Measurements from ENCODE around the gene TCF7. TPM values are rescaled to one million over a fixed set of nuclear protein-coding genes. Genes with fewer than 3 reads are reported as not detected.

Gene TCF7
- total and polyA plus RNA-seq, 2 donors (not counting 1 experiment from before 2014, with no cell fraction given): 3.1 to 3.3 TPM

DNA sequence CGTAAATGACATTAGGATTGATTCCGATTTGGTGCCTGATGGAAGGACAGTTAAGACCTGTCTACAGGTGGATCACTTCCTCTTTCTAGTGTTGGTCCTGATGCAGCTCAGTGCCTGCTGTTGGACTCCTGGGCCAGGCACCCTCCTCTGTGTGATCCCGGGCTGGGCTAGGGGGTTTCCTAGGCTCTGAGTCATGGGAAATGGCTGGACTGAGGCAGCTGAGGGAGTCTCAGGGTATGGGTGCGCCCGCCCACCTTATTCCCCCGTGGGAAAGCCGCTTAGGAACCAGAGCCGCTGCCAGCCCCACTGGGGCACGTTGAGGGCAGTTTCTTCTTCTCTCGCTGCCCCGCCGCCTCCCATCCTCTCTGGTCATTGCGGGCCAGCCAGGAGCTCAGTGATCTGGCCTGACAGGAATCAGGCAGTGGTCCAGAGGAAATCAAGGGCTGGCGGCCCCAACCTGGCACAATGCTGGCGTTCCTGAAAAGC, 12.9 kb downstream of the TCF7 start:
- no peaks in the 10 kb centered on the region for H3K27me3 ChIP-seq (ENCODE audit: control insufficient read depth, insufficient read depth, low read length)
- no peak overlapping the region for H3K4me2 ChIP-seq (ENCODE audit: extremely low read depth, insufficient read depth, low read length)
- no peaks in the 10 kb centered on the region for H4K20me1 ChIP-seq (ENCODE audit: control insufficient read depth, extremely low read depth, insufficient read depth, low read length)
- no peak overlapping the region for H3K27ac ChIP-seq (ENCODE audit: insufficient read depth, low read length)
- DNase-seq (ENCODE audit: low read depth in 2 of 2): peak; percentile 29 to 66
- H3K9ac ChIP-seq (ENCODE audit: insufficient read depth, low read length): no peak overlapping the region
- H3K4me3 ChIP-seq (replicated peaks in 1 of 4; ENCODE audit: control extremely low read depth in 1 of 4, insufficient read depth in 1 of 4, low read depth in 3 of 4, low read length in 4 of 4): no peak overlapping the region
- H3K36me3 ChIP-seq (ENCODE audit: control insufficient read depth, insufficient read depth, low read length): peaks cover 5% of the 10 kb centered on the region
- H3K79me2 ChIP-seq (ENCODE audit: control insufficient read depth, insufficient read depth, low read length): no peaks in the 10 kb centered on the region
- TF ChIP-seq, protein P1, sequence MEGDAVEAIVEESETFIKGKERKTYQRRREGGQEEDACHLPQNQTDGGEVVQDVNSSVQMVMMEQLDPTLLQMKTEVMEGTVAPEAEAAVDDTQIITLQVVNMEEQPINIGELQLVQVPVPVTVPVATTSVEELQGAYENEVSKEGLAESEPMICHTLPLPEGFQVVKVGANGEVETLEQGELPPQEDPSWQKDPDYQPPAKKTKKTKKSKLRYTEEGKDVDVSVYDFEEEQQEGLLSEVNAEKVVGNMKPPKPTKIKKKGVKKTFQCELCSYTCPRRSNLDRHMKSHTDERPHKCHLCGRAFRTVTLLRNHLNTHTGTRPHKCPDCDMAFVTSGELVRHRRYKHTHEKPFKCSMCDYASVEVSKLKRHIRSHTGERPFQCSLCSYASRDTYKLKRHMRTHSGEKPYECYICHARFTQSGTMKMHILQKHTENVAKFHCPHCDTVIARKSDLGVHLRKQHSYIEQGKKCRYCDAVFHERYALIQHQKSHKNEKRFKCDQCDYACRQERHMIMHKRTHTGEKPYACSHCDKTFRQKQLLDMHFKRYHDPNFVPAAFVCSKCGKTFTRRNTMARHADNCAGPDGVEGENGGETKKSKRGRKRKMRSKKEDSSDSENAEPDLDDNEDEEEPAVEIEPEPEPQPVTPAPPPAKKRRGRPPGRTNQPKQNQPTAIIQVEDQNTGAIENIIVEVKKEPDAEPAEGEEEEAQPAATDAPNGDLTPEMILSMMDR (conservative IDR thresholded peaks at IDR 0.05 in 1 of 2, IDR thresholded peaks at IDR 0.05 in 1 of 2; ENCODE audit: low read depth in 1 of 2, low read length in 2 of 2): no peak
- TF ChIP-seq EZH2 (IDR thresholded peaks at IDR 0.05; ENCODE audit: low read length, missing control alignments): no peak
- H3K4me1 ChIP-seq (ENCODE audit: control insufficient read depth, extremely low read depth, insufficient read depth, low read length): peaks cover 27% of the 10 kb centered on the region
- no peak overlapping the region for H2AFZ ChIP-seq (ENCODE audit: low read length)
- no peaks in the 10 kb centered on the region for H3K9me3 ChIP-seq (ENCODE audit: control insufficient read depth, insufficient read depth, low read depth, low read length)

DNA sequence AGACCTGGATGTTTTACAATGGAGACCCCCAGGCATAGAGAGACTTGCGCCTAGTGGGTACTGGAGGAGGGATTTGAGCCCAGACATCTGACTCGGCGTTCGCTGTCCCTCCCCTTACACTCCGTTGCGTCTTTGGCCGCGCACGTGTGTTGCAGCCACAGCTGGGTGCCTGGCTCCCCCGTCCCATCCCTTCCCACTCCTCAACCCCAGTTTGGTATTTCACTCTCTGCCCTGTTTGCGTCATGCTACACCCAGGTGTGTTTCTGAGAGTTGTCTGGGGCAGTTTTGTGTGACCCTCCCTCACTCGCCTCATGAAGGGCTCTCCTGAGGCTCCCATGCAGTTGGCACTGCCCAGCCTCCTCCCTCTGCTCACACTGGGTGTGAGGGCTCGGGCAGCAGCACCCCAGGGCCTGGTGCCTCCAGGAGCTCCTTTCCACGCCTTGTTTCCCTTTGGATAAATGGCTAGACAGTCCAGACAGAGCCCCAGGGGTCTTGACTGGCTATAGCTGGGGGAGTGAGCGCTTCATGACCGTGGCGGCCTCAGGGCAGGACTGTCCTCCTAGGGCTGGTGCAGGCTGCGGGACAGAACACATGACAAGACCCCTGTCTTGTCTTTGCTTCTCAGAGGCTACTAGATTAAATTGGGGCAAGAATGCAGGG, 13.6 kb downstream of the TCF7 start:
- no peaks in the 10 kb centered on the region for H4K20me1 ChIP-seq (ENCODE audit: control insufficient read depth, extremely low read depth, insufficient read depth, low read length)
- no peak overlapping the region for H3K9ac ChIP-seq (ENCODE audit: insufficient read depth, low read length)
- DNase-seq (ENCODE audit: low read depth in 2 of 2): no peak
- H3K4me1 ChIP-seq (ENCODE audit: control insufficient read depth, extremely low read depth, insufficient read depth, low read length): peaks cover 27% of the 10 kb centered on the region
- H3K79me2 ChIP-seq (ENCODE audit: control insufficient read depth, insufficient read depth, low read length): no peaks in the 10 kb centered on the region
- H3K9me3 ChIP-seq (ENCODE audit: control insufficient read depth, insufficient read depth, low read depth, low read length): no peaks in the 10 kb centered on the region
- H3K36me3 ChIP-seq (ENCODE audit: control insufficient read depth, insufficient read depth, low read length): peaks cover 2% of the 10 kb centered on the region
- no peaks in the 10 kb centered on the region for H3K27me3 ChIP-seq (ENCODE audit: control insufficient read depth, insufficient read depth, low read length)
- no peak overlapping the region for H2AFZ ChIP-seq (ENCODE audit: low read length)
- TF ChIP-seq EZH2 (IDR thresholded peaks at IDR 0.05; ENCODE audit: low read length, missing control alignments): no peak
- TF ChIP-seq, protein P1 (conservative IDR thresholded peaks at IDR 0.05 in 1 of 2, IDR thresholded peaks at IDR 0.05 in 1 of 2; ENCODE audit: low read depth in 1 of 2, low read length in 2 of 2): no peak
- H3K4me3 ChIP-seq (replicated peaks in 1 of 4; ENCODE audit: control extremely low read depth in 1 of 4, insufficient read depth in 1 of 4, low read depth in 3 of 4, low read length in 4 of 4): no peak overlapping the region
- H3K27ac ChIP-seq (ENCODE audit: insufficient read depth, low read length): no peak overlapping the region
- H3K4me2 ChIP-seq (ENCODE audit: extremely low read depth, insufficient read depth, low read length): no peak overlapping the region

DNA sequence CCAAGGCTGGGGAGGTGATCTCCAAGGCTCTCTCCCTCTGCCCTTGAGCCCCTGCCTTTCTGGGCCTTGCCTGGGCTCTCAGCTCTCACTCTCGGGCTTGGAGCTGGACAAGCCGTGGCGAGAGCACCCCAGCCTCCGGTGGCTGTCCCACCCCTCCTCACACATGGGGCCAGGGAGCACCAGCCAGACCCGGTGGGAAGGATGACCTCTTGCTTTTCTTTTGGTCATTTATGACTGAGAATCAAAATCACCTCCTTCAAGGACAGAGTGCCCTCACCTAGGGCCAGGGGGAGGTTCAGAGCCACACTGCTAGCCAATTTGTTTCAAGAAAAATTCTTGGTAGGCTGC, 14.1 kb downstream of the TCF7 start:
- DNase-seq (ENCODE audit: low read depth in 2 of 2): no peak
- no peak overlapping the region for H3K27ac ChIP-seq (ENCODE audit: insufficient read depth, low read length)
- no peak overlapping the region for H3K4me3 ChIP-seq (replicated peaks in 1 of 4; ENCODE audit: control extremely low read depth in 1 of 4, insufficient read depth in 1 of 4, low read depth in 3 of 4, low read length in 4 of 4)
- H3K4me1 ChIP-seq (ENCODE audit: control insufficient read depth, extremely low read depth, insufficient read depth, low read length): peaks cover 23% of the 10 kb centered on the region
- no peaks in the 10 kb centered on the region for H4K20me1 ChIP-seq (ENCODE audit: control insufficient read depth, extremely low read depth, insufficient read depth, low read length)
- no peak overlapping the region for H3K9ac ChIP-seq (ENCODE audit: insufficient read depth, low read length)
- no peaks in the 10 kb centered on the region for H3K27me3 ChIP-seq (ENCODE audit: control insufficient read depth, insufficient read depth, low read length)
- H3K9me3 ChIP-seq (ENCODE audit: control insufficient read depth, insufficient read depth, low read depth, low read length): no peaks in the 10 kb centered on the region
- H2AFZ ChIP-seq (ENCODE audit: low read length): no peak overlapping the region
- H3K36me3 ChIP-seq (ENCODE audit: control insufficient read depth, insufficient read depth, low read length): peaks cover 1% of the 10 kb centered on the region
- TF ChIP-seq, protein P1 (conservative IDR thresholded peaks at IDR 0.05 in 1 of 2, IDR thresholded peaks at IDR 0.05 in 1 of 2; ENCODE audit: low read depth in 1 of 2, low read length in 2 of 2): no peak
- no peak for TF ChIP-seq EZH2 (IDR thresholded peaks at IDR 0.05; ENCODE audit: low read length, missing control alignments)
- H3K79me2 ChIP-seq (ENCODE audit: control insufficient read depth, insufficient read depth, low read length): no peaks in the 10 kb centered on the region
- H3K4me2 ChIP-seq (ENCODE audit: extremely low read depth, insufficient read depth, low read length): no peak overlapping the region

All from fibroblast of lung (primary cell).